Omental fat pad (tissue), 4 donors: ENCODE data around the gene CEP72. TPM values are rescaled to one million over a fixed set of nuclear protein-coding genes. Genes with fewer than 3 reads are reported as not detected.
"Not testable (repeated sequence)": the region's sequence is repeated elsewhere in the genome, so short reads cannot be mapped to it uniquely, and the experiment has no call there.

Source experiments
- ATAC-seq: fragments of 150-250 bp; one replicate; pipeline ENCODE4 v1.9.1; 2016; ENCODE audit warnings: mild to moderate bottlenecking, moderate library complexity; ENCODE audit not compliant: low FRiP score
- DNase-seq: peaks from one replicate; pipeline ENCODE4 v3.0.0-alpha.2; 2019; ENCODE audit warnings: low spot score
- CTCF ChIP-seq, 3 donors: fragments of 450-650 bp; IDR thresholded peaks; one replicate each; pipeline ENCODE4 v1.5.1; 2016 to 2017; ENCODE audit warnings: antibody characterized with exemption in 3 of 3, mild to moderate bottlenecking in 3 of 3, moderate library complexity in 2 of 3
- total RNA-seq, 4 donors: library from RNA; depleted of rRNA; stranded (reverse); fragments of >200 nt; gene quantifications; one replicate each; pipeline ENCODE4 v1.1.0, GENCODE V29; 2016

CEP72 gene
- total RNA-seq, 4 donors from 2014 or later = 1.1 to 2.0 (median 1.7) TPM

- ATAC-seq = no peak
- no peak for DNase-seq
- TF ChIP-seq CTCF (IDR thresholded peaks at IDR 0.05) = no peak
These were observed 31.7 kb upstream of the CEP72 start for GRCh38 chr5:580436-580835.

GRCh38 chr5:581266-581665 is 30.9 kb upstream of the CEP72 start:
- no peak for TF ChIP-seq CTCF (IDR thresholded peaks at IDR 0.05)
- ATAC-seq (no peak), DNase-seq (no peak)

- ATAC-seq (no peak), DNase-seq (no peak)
- no peak for TF ChIP-seq CTCF (IDR thresholded peaks at IDR 0.05)
These were observed 30.2 kb upstream of the CEP72 start for GRCh38 chr5:581941-582340.

GRCh38 chr5:582445-582844 is 29.7 kb upstream of the CEP72 start:
- not testable (repeated sequence) for DNase-seq, ATAC-seq

- no peak for ATAC-seq
These were observed 29.1 kb upstream of the CEP72 start for GRCh38 chr5:582936-583635.

GRCh38 chr5:583645-584044 is 28.5 kb upstream of the CEP72 start:
- ATAC-seq (no peak), DNase-seq (no peak)
- TF ChIP-seq CTCF (IDR thresholded peaks at IDR 0.05) = no peak

More at GRCh38 chr5:582936-583635, 29.1 kb upstream of the CEP72 start:
- no peak for DNase-seq
- no peak for TF ChIP-seq CTCF (IDR thresholded peaks at IDR 0.05)

GRCh38 chr5:584216-584615 is 27.9 kb upstream of the CEP72 start:
- TF ChIP-seq CTCF (IDR thresholded peaks at IDR 0.05) = no peak
- ATAC-seq = no peak
- no peak for DNase-seq
